Kidney (tissue), 14 donors: ENCODE results near the gene ADAMTSL5. TPM values are rescaled to one million over a fixed set of nuclear protein-coding genes. Genes with fewer than 3 reads are reported as not detected.

ENCODE experiments used
- DNase-seq, 5 donors: peaks; one replicate each; pipeline ENCODE4 v3.0.0-alpha.2; 2013 to 2020
- FAIRE-seq: peaks from 2 replicates; lab custom pipeline; 2012; peaks lifted over from hg19 to GRCh38; lab: Jason Lieb, UNC
- H3K27ac ChIP-seq, 2 donors: one replicate each; pipeline ENCODE4 v1.7.0; 2013; ENCODE audit warnings: low read depth in 2 of 2, low read length in 2 of 2, inconsistent platforms in 1 of 2
- H3K27me3 ChIP-seq: one replicate; pipeline ENCODE4 v1.7.1; 2013; ENCODE audit warnings: low read length, inconsistent platforms; ENCODE audit not compliant: control insufficient read depth, insufficient read depth
- H3K36me3 ChIP-seq, 3 donors: one replicate each; pipeline versions ENCODE4 v1.7.0 to v1.7.1; 2013; ENCODE audit warnings: low read length in 3 of 3, control low read depth in 1 of 3, inconsistent platforms in 1 of 3; ENCODE audit not compliant: insufficient read depth in 3 of 3, control insufficient read depth in 2 of 3
- H3K4me1 ChIP-seq, 3 donors: one replicate each; pipeline versions ENCODE4 v1.7.0 to v1.7.1; 2013; ENCODE audit warnings: low read length in 3 of 3, inconsistent platforms in 1 of 3, low read depth in 1 of 3; ENCODE audit not compliant: control insufficient read depth in 2 of 3, insufficient read depth in 2 of 3
- H3K4me3 ChIP-seq, 3 donors: one replicate each; pipeline versions ENCODE4 v1.7.0 to v1.8.1; 2013; ENCODE audit warnings: low read length in 3 of 3, control low read depth in 1 of 3, inconsistent platforms in 1 of 3
- H3K9ac ChIP-seq, 3 donors: one replicate each; pipeline versions ENCODE4 v1.7.0 to v1.7.1; 2013; ENCODE audit warnings: low read length in 3 of 3, control low read depth in 1 of 3, inconsistent platforms in 1 of 3
- H3K9me3 ChIP-seq, 3 donors: one replicate each; pipeline versions ENCODE4 v1.7.0 to v1.7.1; 2013; ENCODE audit warnings: low read length in 3 of 3, control low read depth in 1 of 3, inconsistent platforms in 1 of 3; ENCODE audit not compliant: control insufficient read depth in 2 of 3, insufficient read depth in 1 of 3
- CTCF ChIP-seq: IDR thresholded peaks from 3 replicates; pipeline ENCODE4 v1.5.1; 2012; ENCODE audit warnings: mild to moderate bottlenecking, moderate library complexity, borderline replicate concordance; ENCODE audit not compliant: insufficient read depth; ENCODE audit errors: extremely low read depth
- intact Hi-C: fragments of 100-400 bp; cut with DNase I; formaldehyde crosslinking; loops from one replicate; pipeline ENCODE4 v1.11.1; 2022
- polyA plus RNA-seq: library from polyadenylated mRNA; stranded (reverse); fragments of 350-450 nt; fragmentation: Illumina TruSeq; extraction: RNeasy Lipid Tissue Mini Kit (QIAGEN cat#74804); gene quantifications from one replicate; pipeline ENCODE4 v1.2.3, GENCODE V29; 2014; ENCODE audit warnings: low read depth, low replicate concordance; ENCODE audit not compliant: insufficient read depth
- total RNA-seq: library from RNA; stranded (reverse); fragmentation: NEBNext Ultra II Directional; extraction: Animal tissue kit (Norgen Biotek cat#: 25700); gene quantifications from one replicate; pipeline ENCODE4 v1.2.1, GENCODE V29; 2021
- donor health status: control.
- donor health status: control.
- donor health status: control.
- donor health status: control.
- donor health status: control.
- donor health status: DM: yes; HTN: yes; CAD: no.
- donor health status: Normal renal cell carcinoma (clear cell type).

The ADAMTSL5 gene
- total and polyA plus RNA-seq, 2 donors from 2014 or later = 1.4 to 4.6 TPM

GRCh38 chr19:1522838-1523237, 10.0 kb upstream of the ADAMTSL5 start:
- H3K27ac ChIP-seq = no peak overlapping the region
- H3K36me3 ChIP-seq = no peaks in the 10 kb centered on the region
- H3K27me3 ChIP-seq = peaks cover 9% of the 10 kb centered on the region
- peaks cover 0 to 4% (median 0%) of the 10 kb centered on the region in 3 donors for H3K4me1 ChIP-seq
- H3K9ac ChIP-seq = no peak overlapping the region
- intact Hi-C loops = no loop called here
- no peak overlapping the region for H3K4me3 ChIP-seq
- no peak for FAIRE-seq
- no peak for DNase-seq
- peaks cover 0 to 2% (median 0%) of the 10 kb centered on the region in 3 donors for H3K9me3 ChIP-seq
- no peak for TF ChIP-seq CTCF

- no peak overlapping the region for H3K9ac ChIP-seq
- intact Hi-C loops = no loop called here
- H3K27ac ChIP-seq = no peak overlapping the region
- H3K27me3 ChIP-seq = peaks cover 9% of the 10 kb centered on the region
- H3K4me1 ChIP-seq = peaks cover 0 to 4% (median 0%) of the 10 kb centered on the region in 3 donors
- H3K9me3 ChIP-seq = peaks cover 0 to 2% (median 0%) of the 10 kb centered on the region in 3 donors
- TF ChIP-seq CTCF = no peak
- FAIRE-seq (no peak), DNase-seq (no peak)
- H3K4me3 ChIP-seq = no peak overlapping the region
- no peaks in the 10 kb centered on the region for H3K36me3 ChIP-seq
Measured at GRCh38 chr19:1522061-1522460, 9.2 kb upstream of the ADAMTSL5 start.

- Histone ChIP-seq H3K9ac (no peak overlapping the region), H3K27ac (no peak overlapping the region), H3K4me3 (no peak overlapping the region), H3K9me3 (peaks cover 0 to 2% (median 0%) of the 10 kb centered on the region in 3 donors), H3K4me1 (peaks cover 0 to 4% (median 0%) of the 10 kb centered on the region in 3 donors), H3K36me3 (no peaks in the 10 kb centered on the region), H3K27me3 (peaks cover 9% of the 10 kb centered on the region)
- intact Hi-C loops = no loop called here
- FAIRE-seq = no peak
- no peak for DNase-seq
- TF ChIP-seq CTCF = no peak
Measured at GRCh38 chr19:1521636-1522035, 8.8 kb upstream of the ADAMTSL5 start.
